Measurements from ENCODE around the gene FAXDC2.

Gene FAXDC2

DNA sequence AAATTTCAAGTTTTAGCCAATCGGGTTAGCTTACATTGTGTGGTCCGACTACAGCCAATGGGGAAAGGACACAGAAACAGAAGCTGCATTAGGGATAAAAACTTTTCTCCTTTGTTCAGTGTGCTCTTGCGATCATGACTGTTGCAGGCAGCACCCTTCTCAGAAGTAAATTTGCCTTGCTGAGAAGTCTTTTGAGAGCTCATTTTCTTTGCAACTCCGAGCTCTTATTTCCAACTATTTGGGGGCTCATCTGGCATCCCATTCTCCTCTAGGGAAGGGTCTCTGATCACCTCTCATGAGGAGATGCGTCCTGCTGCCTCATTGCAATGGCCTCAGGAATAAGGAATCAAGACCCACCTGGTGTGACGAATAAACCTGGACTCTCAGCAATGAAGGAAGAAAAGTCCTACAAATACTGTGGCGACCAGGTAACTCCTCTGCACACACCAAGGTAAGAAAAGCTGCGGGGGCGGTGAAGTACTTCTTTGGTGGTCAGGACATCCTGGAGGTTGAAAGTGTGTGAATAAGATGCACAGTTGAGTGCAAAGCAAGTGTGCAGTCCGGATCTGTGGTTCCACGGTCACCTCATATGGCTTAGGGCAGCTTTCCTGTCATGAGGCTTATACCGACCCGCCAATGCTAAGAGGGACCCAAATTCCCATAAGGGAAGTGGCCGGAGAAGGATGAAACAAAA, 28.4 kb upstream of the FAXDC2 start:
- H3K18ac ChIP-seq (ENCODE audit: low read depth in 1 of 2, low read length in 2 of 2): no peak overlapping the region
- H3K4me3 ChIP-seq (ENCODE audit: insufficient read depth in 1 of 2, low read depth in 1 of 2, low read length in 2 of 2): no peak overlapping the region
- peaks cover 6% of the 10 kb centered on the region for H3K79me1 ChIP-seq (replicated peaks; ENCODE audit: low read length, poor library complexity, severe bottlenecking)
- H3K4me2 ChIP-seq (ENCODE audit: low read length, poor library complexity, severe bottlenecking): no peak overlapping the region
- no peaks in the 10 kb centered on the region for H3K27me3 ChIP-seq (ENCODE audit: control insufficient read depth in 1 of 2, insufficient read depth in 1 of 2, low read length in 2 of 2)
- H3K23ac ChIP-seq (ENCODE audit: low read length in 2 of 2): no peak overlapping the region
- H2BK12ac ChIP-seq (ENCODE audit: low read length in 2 of 2): no peak overlapping the region
- H2AFZ ChIP-seq (ENCODE audit: low read depth, low read length): no peak overlapping the region
- H2AK5ac ChIP-seq (ENCODE audit: low read length, severe bottlenecking): no peak overlapping the region
- WGBS: 99% methylated on average over 14 of the region's 14 CpGs
- no peak for DNase-seq
- no peak overlapping the region for H3K27ac ChIP-seq (ENCODE audit: low read length, poor library complexity, severe bottlenecking)
- no peak overlapping the region for H4K8ac ChIP-seq (ENCODE audit: low read length)
- no peak overlapping the region for H3K9ac ChIP-seq (ENCODE audit: low read length)
- no peak overlapping the region for H2BK15ac ChIP-seq (ENCODE audit: low read depth, poor library complexity, severe bottlenecking)
- H4K91ac ChIP-seq (ENCODE audit: low read length): no peak overlapping the region
- no peak overlapping the region for H2BK120ac ChIP-seq (ENCODE audit: low read depth, low read length)
- H3K14ac ChIP-seq (ENCODE audit: low read length in 2 of 2): no peak overlapping the region
- H3K4ac ChIP-seq (ENCODE audit: low read depth in 1 of 2, low read length in 2 of 2): no peak overlapping the region
- H3K4me1 ChIP-seq (ENCODE audit: control insufficient read depth, insufficient read depth, low read depth, low read length): no peaks in the 10 kb centered on the region
- H2BK5ac ChIP-seq (ENCODE audit: low read depth, low read length, poor library complexity, severe bottlenecking): no peak overlapping the region
- H3K9me3 ChIP-seq (ENCODE audit: control insufficient read depth, low read length): peaks cover 13% of the 10 kb centered on the region
- peaks cover 27 to 53% of the 10 kb centered on the region in 2 experiments for H3K36me3 ChIP-seq (ENCODE audit: control insufficient read depth in 1 of 2, insufficient read depth in 2 of 2, low read depth in 1 of 2, low read length in 2 of 2)

GRCh38 chr5:154873791-154874331, 23.5 kb upstream of the FAXDC2 start:
- Histone ChIP-seq H3K27me3 (ENCODE audit: control insufficient read depth in 1 of 2, insufficient read depth in 1 of 2, low read length in 2 of 2) (no peaks in the 10 kb centered on the region), H3K79me1 (replicated peaks; ENCODE audit: low read length, poor library complexity, severe bottlenecking) (peaks cover 19% of the 10 kb centered on the region), H2BK12ac (ENCODE audit: low read length in 2 of 2) (no peak overlapping the region), H3K4me3 (ENCODE audit: insufficient read depth in 1 of 2, low read depth in 1 of 2, low read length in 2 of 2) (no peak overlapping the region), H3K4me1 (ENCODE audit: control insufficient read depth, insufficient read depth, low read depth, low read length) (no peaks in the 10 kb centered on the region), H4K91ac (ENCODE audit: low read length) (no peak overlapping the region), H3K23ac (ENCODE audit: low read length in 2 of 2) (no peak overlapping the region), H3K36me3 (ENCODE audit: control insufficient read depth in 1 of 2, insufficient read depth in 2 of 2, low read depth in 1 of 2, low read length in 2 of 2) (peaks cover 38 to 80% of the 10 kb centered on the region in 2 experiments), H2BK5ac (ENCODE audit: low read depth, low read length, poor library complexity, severe bottlenecking) (no peak overlapping the region), H3K9me3 (ENCODE audit: control insufficient read depth, low read length) (peaks cover 6% of the 10 kb centered on the region), H3K4me2 (ENCODE audit: low read length, poor library complexity, severe bottlenecking) (no peak overlapping the region), H2BK120ac (ENCODE audit: low read depth, low read length) (no peak overlapping the region), H2AK5ac (ENCODE audit: low read length, severe bottlenecking) (no peak overlapping the region), H2AFZ (ENCODE audit: low read depth, low read length) (no peak overlapping the region), H3K4ac (ENCODE audit: low read depth in 1 of 2, low read length in 2 of 2) (no peak overlapping the region), H4K8ac (ENCODE audit: low read length) (no peak overlapping the region), H3K18ac (ENCODE audit: low read depth in 1 of 2, low read length in 2 of 2) (no peak overlapping the region), H3K9ac (ENCODE audit: low read length) (no peak overlapping the region), H2BK15ac (ENCODE audit: low read depth, poor library complexity, severe bottlenecking) (no peak overlapping the region), H3K14ac (ENCODE audit: low read length in 2 of 2) (no peak overlapping the region), H3K27ac (ENCODE audit: low read length, poor library complexity, severe bottlenecking) (no peak overlapping the region)
- over 99% methylated on average over 3 of the region's 5 CpGs for WGBS
- no peak for DNase-seq

GRCh38 chr5:154871734-154872133, 21.3 kb upstream of the FAXDC2 start:
- no peak overlapping the region for H3K27ac ChIP-seq (ENCODE audit: low read length, poor library complexity, severe bottlenecking)
- no peak overlapping the region for H3K4ac ChIP-seq (ENCODE audit: low read depth in 1 of 2, low read length in 2 of 2)
- H3K79me1 ChIP-seq (replicated peaks; ENCODE audit: low read length, poor library complexity, severe bottlenecking): peaks cover 20% of the 10 kb centered on the region
- no peak overlapping the region for H4K91ac ChIP-seq (ENCODE audit: low read length)
- H3K27me3 ChIP-seq (ENCODE audit: control insufficient read depth in 1 of 2, insufficient read depth in 1 of 2, low read length in 2 of 2): no peaks in the 10 kb centered on the region
- no peak overlapping the region for H2BK5ac ChIP-seq (ENCODE audit: low read depth, low read length, poor library complexity, severe bottlenecking)
- H2BK120ac ChIP-seq (ENCODE audit: low read depth, low read length): no peak overlapping the region
- peaks cover 35 to 81% of the 10 kb centered on the region in 2 experiments for H3K36me3 ChIP-seq (ENCODE audit: control insufficient read depth in 1 of 2, insufficient read depth in 2 of 2, low read depth in 1 of 2, low read length in 2 of 2)
- no peak overlapping the region for H2BK15ac ChIP-seq (ENCODE audit: low read depth, poor library complexity, severe bottlenecking)
- no peak overlapping the region for H3K18ac ChIP-seq (ENCODE audit: low read depth in 1 of 2, low read length in 2 of 2)
- no peak overlapping the region for H2BK12ac ChIP-seq (ENCODE audit: low read length in 2 of 2)
- no peak for DNase-seq
- WGBS: 97% methylated on average over 3 of the region's 4 CpGs
- no peaks in the 10 kb centered on the region for H3K4me1 ChIP-seq (ENCODE audit: control insufficient read depth, insufficient read depth, low read depth, low read length)
- no peaks in the 10 kb centered on the region for H3K9me3 ChIP-seq (ENCODE audit: control insufficient read depth, low read length)
- H2AFZ ChIP-seq (ENCODE audit: low read depth, low read length): no peak overlapping the region
- no peak overlapping the region for H3K4me3 ChIP-seq (ENCODE audit: insufficient read depth in 1 of 2, low read depth in 1 of 2, low read length in 2 of 2)
- no peak overlapping the region for H2AK5ac ChIP-seq (ENCODE audit: low read length, severe bottlenecking)
- no peak overlapping the region for H3K23ac ChIP-seq (ENCODE audit: low read length in 2 of 2)
- H3K9ac ChIP-seq (ENCODE audit: low read length): no peak overlapping the region
- H3K4me2 ChIP-seq (ENCODE audit: low read length, poor library complexity, severe bottlenecking): no peak overlapping the region
- no peak overlapping the region for H3K14ac ChIP-seq (ENCODE audit: low read length in 2 of 2)
- H4K8ac ChIP-seq (ENCODE audit: low read length): no peak overlapping the region

DNA sequence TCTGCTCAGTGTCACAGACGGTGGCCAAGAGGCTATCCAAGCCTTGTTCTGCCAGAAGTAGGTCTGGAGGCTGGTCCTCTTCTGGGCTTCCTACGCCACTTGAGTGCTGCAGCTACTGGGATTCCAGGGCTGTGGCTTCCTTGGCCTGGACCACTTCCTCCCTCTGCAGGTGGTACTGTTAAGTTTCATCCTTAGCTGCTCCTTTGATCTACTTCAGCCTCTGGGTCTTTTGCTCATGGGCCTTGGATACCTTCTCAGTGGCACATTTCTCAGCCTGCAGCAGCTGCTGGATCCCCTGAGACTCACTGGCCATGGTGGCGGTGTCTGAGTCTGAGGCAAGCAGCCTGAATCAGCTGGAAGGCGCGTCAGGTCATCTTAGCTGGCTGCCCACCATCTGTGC, 18.3 kb upstream of the FAXDC2 start:
- H2AK5ac ChIP-seq (ENCODE audit: low read length, severe bottlenecking): no peak overlapping the region
- no peak overlapping the region for H3K23ac ChIP-seq (ENCODE audit: low read length in 2 of 2)
- peak overlapping the region in 1 of 2 experiments; percentile 77 for H2BK12ac ChIP-seq (ENCODE audit: low read length in 2 of 2)
- no peak overlapping the region for H3K4me2 ChIP-seq (ENCODE audit: low read length, poor library complexity, severe bottlenecking)
- no peak overlapping the region for H3K14ac ChIP-seq (ENCODE audit: low read length in 2 of 2)
- H3K36me3 ChIP-seq (ENCODE audit: control insufficient read depth in 1 of 2, insufficient read depth in 2 of 2, low read depth in 1 of 2, low read length in 2 of 2): peaks cover 32 to 81% of the 10 kb centered on the region in 2 experiments
- no peak overlapping the region for H3K27ac ChIP-seq (ENCODE audit: low read length, poor library complexity, severe bottlenecking)
- H4K8ac ChIP-seq (ENCODE audit: low read length): no peak overlapping the region
- no peak overlapping the region for H3K4ac ChIP-seq (ENCODE audit: low read depth in 1 of 2, low read length in 2 of 2)
- no peak overlapping the region for H2BK15ac ChIP-seq (ENCODE audit: low read depth, poor library complexity, severe bottlenecking)
- no peaks in the 10 kb centered on the region for H3K4me1 ChIP-seq (ENCODE audit: control insufficient read depth, insufficient read depth, low read depth, low read length)
- H3K9me3 ChIP-seq (ENCODE audit: control insufficient read depth, low read length): no peaks in the 10 kb centered on the region
- H3K18ac ChIP-seq (ENCODE audit: low read depth in 1 of 2, low read length in 2 of 2): no peak overlapping the region
- whole genome bisulfite sequencing: 96% methylated on average over 5 of the region's 5 CpGs
- H3K9ac ChIP-seq (ENCODE audit: low read length): no peak overlapping the region
- peaks cover 26% of the 10 kb centered on the region for H3K79me1 ChIP-seq (replicated peaks; ENCODE audit: low read length, poor library complexity, severe bottlenecking)
- H4K91ac ChIP-seq (ENCODE audit: low read length): no peak overlapping the region
- no peak overlapping the region for H2BK5ac ChIP-seq (ENCODE audit: low read depth, low read length, poor library complexity, severe bottlenecking)
- no peak for DNase-seq
- no peak overlapping the region for H3K4me3 ChIP-seq (ENCODE audit: insufficient read depth in 1 of 2, low read depth in 1 of 2, low read length in 2 of 2)
- no peak overlapping the region for H2BK120ac ChIP-seq (ENCODE audit: low read depth, low read length)
- H2AFZ ChIP-seq (ENCODE audit: low read depth, low read length): no peak overlapping the region
- no peaks in the 10 kb centered on the region for H3K27me3 ChIP-seq (ENCODE audit: control insufficient read depth in 1 of 2, insufficient read depth in 1 of 2, low read length in 2 of 2)
